ENCODE measurements around the gene STARD10. TPM values are rescaled to one million over a fixed set of nuclear protein-coding genes. Genes with fewer than 3 reads are reported as not detected.

STARD10 gene
- total and polyA plus RNA-seq, 9 of the 15 experiments (the other 6 are each of a cell fraction or from before 2014, with no cell fraction given) = 0.15 to 52.9 (median 32.3) TPM

DNA sequence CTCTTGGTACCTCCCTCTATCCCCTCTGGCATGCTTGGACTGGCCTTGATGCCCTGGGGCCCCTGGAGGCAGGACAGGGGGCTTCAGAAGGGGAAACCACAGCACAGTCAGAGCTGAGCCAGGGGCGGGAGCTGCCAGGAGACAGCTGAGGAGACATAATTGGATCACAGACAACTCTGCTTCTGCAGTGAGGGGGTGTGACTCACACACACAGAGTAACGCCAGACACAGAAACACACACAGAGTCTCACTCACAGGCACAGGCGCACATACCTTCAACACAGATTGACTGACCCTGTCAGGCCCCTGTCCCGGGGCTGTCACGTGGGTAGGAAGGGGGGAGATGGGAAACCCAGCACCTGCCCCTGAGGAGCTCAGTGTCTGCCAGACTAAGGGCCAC is 20.6 kb downstream of the STARD10 start:
- peaks cover 3% of the 10 kb centered on the region; the same call in 1 of the 3 replicates for H3K79me2 ChIP-seq (ENCODE audit: control insufficient read depth, insufficient read depth, low read length)
- H3K4me3 ChIP-seq = no peak overlapping the region
- CTCF ChIA-PET (ENCODE audit: low intra/inter-chr PET ratio) = no interaction called here
- TF ChIP-seq NFE2 (IDR thresholded peaks at IDR 0.05; ENCODE audit: low read depth) (no peak), XRCC3 (IDR thresholded peaks at IDR 0.05) (no peak), JUND (IDR thresholded peaks at IDR 0.05; ENCODE audit: borderline replicate concordance, low read depth, low read length) (peak; percentile 48; the same call in 1 of the 2 replicates), JUND (tag; IDR thresholded peaks at IDR 0.05; ENCODE audit: borderline replicate concordance, low read depth, low read length) (no peak), RAD51 (IDR thresholded peaks at IDR 0.05; ENCODE audit: borderline replicate concordance, low read depth) (peak; percentile 37; the same call in 1 of the 2 replicates), SOX6 (IDR thresholded peaks at IDR 0.05) (no peak), EGR1 (conservative IDR thresholded peaks at IDR 0.05) (peak; percentile 48; the same call in 1 of the 2 replicates), GABPB1 (CRISPR knock-in tag; IDR thresholded peaks at IDR 0.05) (no peak), ZBTB7A (IDR thresholded peaks at IDR 0.05; ENCODE audit: borderline replicate concordance, control insufficient read depth, low read depth, low read length) (no peak), ZEB2 (IDR thresholded peaks at IDR 0.05) (no peak), FOSL1 (tag; conservative IDR thresholded peaks at IDR 0.05) (peak; percentile 57)
- TF ChIP-seq, protein P1, sequence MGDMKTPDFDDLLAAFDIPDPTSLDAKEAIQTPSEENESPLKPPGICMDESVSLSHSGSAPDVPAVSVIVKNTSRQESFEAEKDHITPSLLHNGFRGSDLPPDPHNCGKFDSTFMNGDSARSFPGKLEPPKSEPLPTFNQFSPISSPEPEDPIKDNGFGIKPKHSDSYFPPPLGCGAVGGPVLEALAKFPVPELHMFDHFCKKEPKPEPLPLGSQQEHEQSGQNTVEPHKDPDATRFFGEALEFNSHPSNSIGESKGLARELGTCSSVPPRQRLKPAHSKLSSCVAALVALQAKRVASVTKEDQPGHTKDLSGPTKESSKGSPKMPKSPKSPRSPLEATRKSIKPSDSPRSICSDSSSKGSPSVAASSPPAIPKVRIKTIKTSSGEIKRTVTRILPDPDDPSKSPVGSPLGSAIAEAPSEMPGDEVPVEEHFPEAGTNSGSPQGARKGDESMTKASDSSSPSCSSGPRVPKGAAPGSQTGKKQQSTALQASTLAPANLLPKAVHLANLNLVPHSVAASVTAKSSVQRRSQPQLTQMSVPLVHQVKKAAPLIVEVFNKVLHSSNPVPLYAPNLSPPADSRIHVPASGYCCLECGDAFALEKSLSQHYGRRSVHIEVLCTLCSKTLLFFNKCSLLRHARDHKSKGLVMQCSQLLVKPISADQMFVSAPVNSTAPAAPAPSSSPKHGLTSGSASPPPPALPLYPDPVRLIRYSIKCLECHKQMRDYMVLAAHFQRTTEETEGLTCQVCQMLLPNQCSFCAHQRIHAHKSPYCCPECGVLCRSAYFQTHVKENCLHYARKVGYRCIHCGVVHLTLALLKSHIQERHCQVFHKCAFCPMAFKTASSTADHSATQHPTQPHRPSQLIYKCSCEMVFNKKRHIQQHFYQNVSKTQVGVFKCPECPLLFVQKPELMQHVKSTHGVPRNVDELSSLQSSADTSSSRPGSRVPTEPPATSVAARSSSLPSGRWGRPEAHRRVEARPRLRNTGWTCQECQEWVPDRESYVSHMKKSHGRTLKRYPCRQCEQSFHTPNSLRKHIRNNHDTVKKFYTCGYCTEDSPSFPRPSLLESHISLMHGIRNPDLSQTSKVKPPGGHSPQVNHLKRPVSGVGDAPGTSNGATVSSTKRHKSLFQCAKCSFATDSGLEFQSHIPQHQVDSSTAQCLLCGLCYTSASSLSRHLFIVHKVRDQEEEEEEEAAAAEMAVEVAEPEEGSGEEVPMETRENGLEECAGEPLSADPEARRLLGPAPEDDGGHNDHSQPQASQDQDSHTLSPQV (IDR thresholded peaks at IDR 0.05) = 0 out of 2 replicates have a peak, but pooled peaks have one; percentile 21
- TF ChIP-seq, protein P2, sequence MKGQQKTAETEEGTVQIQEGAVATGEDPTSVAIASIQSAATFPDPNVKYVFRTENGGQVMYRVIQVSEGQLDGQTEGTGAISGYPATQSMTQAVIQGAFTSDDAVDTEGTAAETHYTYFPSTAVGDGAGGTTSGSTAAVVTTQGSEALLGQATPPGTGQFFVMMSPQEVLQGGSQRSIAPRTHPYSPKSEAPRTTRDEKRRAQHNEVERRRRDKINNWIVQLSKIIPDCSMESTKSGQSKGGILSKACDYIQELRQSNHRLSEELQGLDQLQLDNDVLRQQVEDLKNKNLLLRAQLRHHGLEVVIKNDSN (CRISPR knock-in tag; IDR thresholded peaks at IDR 0.05) = peak; percentile 35; the same call in 1 of the 2 replicates
- TF ChIP-seq, protein P3, sequence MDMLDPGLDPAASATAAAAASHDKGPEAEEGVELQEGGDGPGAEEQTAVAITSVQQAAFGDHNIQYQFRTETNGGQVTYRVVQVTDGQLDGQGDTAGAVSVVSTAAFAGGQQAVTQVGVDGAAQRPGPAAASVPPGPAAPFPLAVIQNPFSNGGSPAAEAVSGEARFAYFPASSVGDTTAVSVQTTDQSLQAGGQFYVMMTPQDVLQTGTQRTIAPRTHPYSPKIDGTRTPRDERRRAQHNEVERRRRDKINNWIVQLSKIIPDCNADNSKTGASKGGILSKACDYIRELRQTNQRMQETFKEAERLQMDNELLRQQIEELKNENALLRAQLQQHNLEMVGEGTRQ (CRISPR knock-in tag; IDR thresholded peaks at IDR 0.05) = peak; percentile 35; the same call in 1 of the 2 replicates

More for the DNA sequence above, 20.6 kb downstream of the STARD10 start:
- Histone ChIP-seq H3K9me1 (ENCODE audit: control insufficient read depth, insufficient read depth, low read length) (peaks cover 7% of the 10 kb centered on the region), H4K20me1 (replicated peaks; ENCODE audit: control insufficient read depth, insufficient read depth, low read length) (no peaks in the 10 kb centered on the region), H2AFZ (ENCODE audit: low read depth, low read length) (no peak overlapping the region), H3K4me2 (ENCODE audit: insufficient read depth, low read length) (no peak overlapping the region), H3K27me3 (ENCODE audit: control insufficient read depth in 2 of 2, insufficient read depth in 2 of 2, low read length in 2 of 2) (no peaks in the 10 kb centered on the region), H3K27ac (ENCODE audit: extremely low read depth, low read depth, low read length) (peak overlapping the region; percentile 17; the same call in 1 of the 3 replicates), H3K36me3 (ENCODE audit: control insufficient read depth, insufficient read depth, low read length) (no peaks in the 10 kb centered on the region; the same call in 1 of the 3 replicates), H3K9me3 (replicated peaks; ENCODE audit: control insufficient read depth, insufficient read depth, low read depth, low read length) (no peaks in the 10 kb centered on the region), H3K4me1 (replicated peaks in 1 of 2; ENCODE audit: control insufficient read depth in 2 of 2, insufficient read depth in 2 of 2, low read length in 2 of 2) (peaks cover 44 to 60% of the 10 kb centered on the region in 2 experiments), H3K9ac (ENCODE audit: insufficient read depth in 1 of 2, low read depth in 2 of 2, low read length in 2 of 2) (peak overlapping the region in 1 of 2 experiments; percentile 23; a peak in 2 of 4 replicates)
- no peak for ATAC-seq
- FAIRE-seq = peak; percentile 70
- in situ Hi-C loops (cut with MboI) (no loop called here), intact Hi-C loops (cut with micrococcal nuclease) (no loop called here)
- no TSS peak for BruUV-seq (replicated peaks)
- DNase-seq (ENCODE audit: extremely low read depth in 1 of 4, low spot score in 3 of 4) = peak in 2 of 4 experiments; percentile 52 to 54
- POLR2A ChIA-PET = interaction anchor here (0.5 kb wide), 1 partner anchor 21 kb away, joined by 3 read pairs; the partner anchor contains the start of gene STARD10
- 18% methylated on average over 5 of the region's 5 CpGs for WGBS (ENCODE audit: insufficient coverage, low coverage, missing lambda C conversion rate)

Measured in K562 (cell line).